ENCODE results near the gene SLC8A3. TPM values are rescaled to one million over a fixed set of nuclear protein-coding genes. Genes with fewer than 3 reads are reported as not detected.

The SLC8A3 gene
- polyA plus RNA-seq, 1 of the 3 experiments (the other 2 are of a cell fraction) = 0.26 TPM

- H3K4me2 ChIP-seq = no peak overlapping the region
- no peaks in the 10 kb centered on the region for H3K9me3 ChIP-seq
- no peaks in the 10 kb centered on the region for H3K36me3 ChIP-seq (replicated peaks in 1 of 2; ENCODE audit: control insufficient read depth in 1 of 2, insufficient read depth in 2 of 2, low read length in 1 of 2)
- no peaks in the 10 kb centered on the region for H3K79me2 ChIP-seq (ENCODE audit: insufficient read depth)
- no peak overlapping the region for H3K9ac ChIP-seq
- ChIA-PET CTCF (interaction anchor here (0.6 to 6.5 kb wide), 25 partner anchors 10 to 668 kb away, joined by 3 to 132 read pairs (median 5); partner anchors contain the start of gene SMOC1), POLR2A (no interaction called here)
- TF ChIP-seq YY1 (IDR thresholded peaks at IDR 0.05; ENCODE audit: low read depth) (no peak), FOXJ3 (CRISPR knock-in tag; IDR thresholded peaks at IDR 0.05) (no peak), FOSL2 (IDR thresholded peaks at IDR 0.05; ENCODE audit: borderline replicate concordance, low read depth) (no peak), EP300 (IDR thresholded peaks at IDR 0.05; ENCODE audit: borderline replicate concordance in 1 of 2, low read depth in 1 of 2, low read length in 1 of 2) (no peak), CTCF (IDR thresholded peaks at IDR 0.05) (no peak), JUND (IDR thresholded peaks at IDR 0.05) (no peak), RFX5 (IDR thresholded peaks at IDR 0.05; ENCODE audit: low read length) (no peak), USF2 (IDR thresholded peaks at IDR 0.05; ENCODE audit: borderline replicate concordance, low read depth, low read length) (no peak), CHD2 (IDR thresholded peaks at IDR 0.05; ENCODE audit: low read length, partially characterized antibody) (no peak), RCOR1 (IDR thresholded peaks at IDR 0.05; ENCODE audit: low read length) (no peak), USF1 (IDR thresholded peaks at IDR 0.05; ENCODE audit: borderline replicate concordance, low read depth) (no peak), GATA2 (CRISPR knock-in tag; IDR thresholded peaks at IDR 0.05) (no peak), FOXM1 (IDR thresholded peaks at IDR 0.05; ENCODE audit: low read depth) (no peak), SIN3A (IDR thresholded peaks at IDR 0.05; ENCODE audit: borderline replicate concordance, low read depth, low read length) (no peak), NFIC (IDR thresholded peaks at IDR 0.05; ENCODE audit: borderline replicate concordance) (no peak), EZH2phosphoT487 (IDR thresholded peaks at IDR 0.05; ENCODE audit: borderline replicate concordance, low read depth) (no peak), IRF3 (IDR thresholded peaks at IDR 0.05; ENCODE audit: low read depth, low read length) (no peak)
- no peaks in the 10 kb centered on the region for H4K20me1 ChIP-seq (ENCODE audit: insufficient read depth)
- no peak overlapping the region for H2AFZ ChIP-seq (ENCODE audit: low read depth)
- no peaks in the 10 kb centered on the region for H3K27me3 ChIP-seq (ENCODE audit: insufficient read depth)
- DNase-seq = no peak
- no peaks in the 10 kb centered on the region for H3K9me2 ChIP-seq
- no peak overlapping the region for H3K27ac ChIP-seq (ENCODE audit: low read depth in 2 of 2, low read length in 1 of 2)
- WGBS (ENCODE audit: low lambda C conversion rate) = 28% methylated on average over 4 of the region's 4 CpGs
- H3F3A ChIP-seq (replicated peaks; ENCODE audit: insufficient read depth) = no peaks in the 10 kb centered on the region
- H3K4me1 ChIP-seq (ENCODE audit: control insufficient read depth in 1 of 2, insufficient read depth in 2 of 2, low read depth in 1 of 2, low read length in 1 of 2) = peaks cover 0 to 17% of the 10 kb centered on the region in 2 experiments; a peak in 1 of 4 replicates
- H3K4me3 ChIP-seq (ENCODE audit: low read depth in 2 of 2, low read length in 1 of 2) = no peak overlapping the region
Measured at GRCh38 chr14:70045310-70045709, 143.4 kb downstream of the SLC8A3 start.

Data from SK-N-SH (cell line).